NCI-H2196 (cell line): Measurements from ENCODE around the gene TRMT61B.

Experiments
- DNase-seq: peaks from one replicate; lab custom pipeline; 2025; ENCODE audit not compliant: unreplicated experiment; lab: John Stamatoyannopoulos, UW

TRMT61B gene

GRCh38 chr2:28870146-28870891, at the start of gene TRMT61B:
TSS of gene TRMT61B (minus strand) at chr2:28870309. CDS start at chr2:28870277, 32 bp downstream.
- peak; percentile 97 for DNase-seq

- no peak for DNase-seq
Measured at GRCh38 chr2:28915939-28916338, 45.8 kb upstream of the TRMT61B start.

- no peak for DNase-seq
Measured at GRCh38 chr2:28909655-28910353, 39.7 kb upstream of the TRMT61B start.

- DNase-seq, result no peak
Measured at GRCh38 chr2:28908172-28908571, 38.1 kb upstream of the TRMT61B start.

GRCh38 chr2:28906821-28907220, 36.7 kb upstream of the TRMT61B start:
- no peak for DNase-seq

- no peak for DNase-seq
Measured at GRCh38 chr2:28906376-28906775, 36.3 kb upstream of the TRMT61B start.

- no peak for DNase-seq
Measured at GRCh38 chr2:28905533-28905932, 35.4 kb upstream of the TRMT61B start.

- no peak for DNase-seq
Measured at GRCh38 chr2:28904802-28905457, 34.8 kb upstream of the TRMT61B start.

- no peak for DNase-seq
Measured at GRCh38 chr2:28904295-28904694, 34.2 kb upstream of the TRMT61B start.

GRCh38 chr2:28902584-28902983, 32.5 kb upstream of the TRMT61B start:
- DNase-seq, result no peak

- DNase-seq, result no peak
Measured at GRCh38 chr2:28901841-28902240, 31.7 kb upstream of the TRMT61B start.

GRCh38 chr2:28901202-28901601, 31.1 kb upstream of the TRMT61B start:
- DNase-seq, result no peak

- DNase-seq, result no peak
Measured at GRCh38 chr2:28898048-28898447, 27.9 kb upstream of the TRMT61B start.

GRCh38 chr2:28896906-28897305, 26.8 kb upstream of the TRMT61B start:
- DNase-seq, result no peak

- DNase-seq, result no peak
Measured at GRCh38 chr2:28895189-28895893, 25.2 kb upstream of the TRMT61B start.

GRCh38 chr2:28894470-28895188, 24.5 kb upstream of the TRMT61B start, which contains the start of gene WDR43:
TSS of gene WDR43 (plus strand) at chr2:28894667. CDS start at chr2:28894699, 32 bp downstream.
- DNase-seq, result peak; percentile 98

- DNase-seq, result no peak
Measured at GRCh38 chr2:28893488-28893887, 23.4 kb upstream of the TRMT61B start.

- no peak for DNase-seq
Measured at GRCh38 chr2:28880193-28880592, 10.1 kb upstream of the TRMT61B start.

- DNase-seq, result no peak
Measured at GRCh38 chr2:28871620-28872019, 1.5 kb upstream of the TRMT61B start.

- DNase-seq, result no peak
Measured at GRCh38 chr2:28869494-28870145, 489 bp downstream of the TRMT61B start.
